Body of pancreas (tissue), 4 donors: ENCODE measurements around the gene TMEM38A. TPM values are rescaled to one million over a fixed set of nuclear protein-coding genes. Genes with fewer than 3 reads are reported as not detected.

Experiments used
- ATAC-seq: fragments of 150-250 bp; one replicate; pipeline ENCODE4 v1.9.1; 2016
- DNase-seq, 4 donors: peaks; one replicate each; pipeline ENCODE4 v3.0.0-alpha.2; 2019
- H3K27ac ChIP-seq, 4 donors: fragments of 200-600 bp; sonication (generic); 1 replicate in 3 of 4; 2 replicates in 1 of 4; pipeline versions ENCODE4 v1.5.1 to v1.6.1; 2016 to 2019; ENCODE audit warnings: mild to moderate bottlenecking in 1 of 4, mixed read lengths in 1 of 4, moderate library complexity in 1 of 4
- H3K27me3 ChIP-seq, 2 donors: fragments of 200-600 bp; sonication (generic); one replicate each; pipeline ENCODE4 v1.6.0; 2016; ENCODE audit warnings: mild to moderate bottlenecking in 1 of 2
- H3K36me3 ChIP-seq, 2 donors: fragments of 200-600 bp; sonication (generic); replicated peaks in 1 of 2; 2 replicates each; pipeline ENCODE4 v1.5.1; 2016; ENCODE audit warnings: low read depth in 2 of 2; ENCODE audit not compliant: insufficient read depth in 1 of 2
- H3K4me1 ChIP-seq: fragments of 200-600 bp; sonication (generic); one replicate; pipeline ENCODE4 v1.6.0; 2016
- H3K4me3 ChIP-seq, 2 donors: fragments of 200-600 bp; sonication (generic); 1 replicate in 1 of 2; 2 replicates in 1 of 2; pipeline ENCODE4 v1.5.1; 2016 to 2019
- H3K9me3 ChIP-seq, 3 donors: fragments of 200-600 bp; sonication (generic); 1 replicate in 2 of 3; 2 replicates in 1 of 3; pipeline ENCODE4 v1.5.1; 2016
- POLR2A ChIP-seq, 3 donors: fragments of 450-650 bp; IDR thresholded peaks; one replicate each; pipeline ENCODE4 v1.6.1; 2016; ENCODE audit warnings: antibody characterized with exemption in 3 of 3, mild to moderate bottlenecking in 2 of 3
- WGBS, 2 donors: methylation state at CpG; one replicate each; pipeline ENCODE4 v1.1.5; 2017; 5-methylcytosine and 5-hydroxymethylcytosine counted together
- intact Hi-C: fragments of 100-400 bp; cut with DNase I; formaldehyde crosslinking; loops from one replicate; pipeline ENCODE4 v1.15.1; 2023
- total RNA-seq, 2 donors: library from RNA; depleted of rRNA; stranded (reverse); fragments of >200 nt; gene quantifications; one replicate each; pipeline ENCODE4 v1.1.0, GENCODE V29; 2016
- TF ChIP-seq, protein P1 (sequence below), 7 experiments: fragments of 450-650 bp in 4 of 7; fragments of 200-600 bp in 3 of 7; sonication (generic) in 3 of 7; IDR thresholded peaks; one replicate each; pipeline ENCODE4 v1.5.1; 2016 to 2019; ENCODE audit warnings: antibody characterized with exemption in 7 of 7

The TMEM38A gene
- total RNA-seq, 2 donors from 2014 or later, result 2.9 to 3.3 TPM

DNA sequence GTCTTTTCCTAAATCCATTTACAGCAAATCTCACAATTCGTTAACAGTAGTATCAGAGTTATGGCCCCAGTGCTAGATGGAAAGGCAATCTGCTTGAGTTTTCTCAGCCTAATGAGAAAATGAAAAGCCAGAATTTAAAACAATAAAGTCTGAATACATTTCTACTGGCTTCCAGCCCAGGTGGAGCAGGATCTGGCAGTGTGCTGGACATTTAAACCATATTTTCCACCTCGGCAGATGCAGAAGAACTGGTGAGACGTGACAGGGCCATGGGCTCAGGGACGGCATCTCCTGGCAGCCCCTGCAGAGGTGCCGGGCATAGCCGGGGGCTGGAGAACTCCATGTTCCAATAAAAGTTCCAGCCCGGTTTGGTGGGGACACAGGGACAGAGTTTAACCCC, 8.1 kb upstream of the TMEM38A start:
- peaks cover 10% of the 10 kb centered on the region for H3K4me1 ChIP-seq
- peaks cover 6 to 37% of the 10 kb centered on the region in 2 donors for H3K36me3 ChIP-seq
- no peak overlapping the region for H3K27ac ChIP-seq
- 75 to 96% methylated on average over 7 of the region's 7 CpGs for whole genome bisulfite sequencing, 2 donors
- H3K9me3 ChIP-seq, result no peaks in the 10 kb centered on the region
- ATAC-seq, result no peak
- intact Hi-C loops, result no loop called here
- no peak for DNase-seq
- TF ChIP-seq, protein P1, sequence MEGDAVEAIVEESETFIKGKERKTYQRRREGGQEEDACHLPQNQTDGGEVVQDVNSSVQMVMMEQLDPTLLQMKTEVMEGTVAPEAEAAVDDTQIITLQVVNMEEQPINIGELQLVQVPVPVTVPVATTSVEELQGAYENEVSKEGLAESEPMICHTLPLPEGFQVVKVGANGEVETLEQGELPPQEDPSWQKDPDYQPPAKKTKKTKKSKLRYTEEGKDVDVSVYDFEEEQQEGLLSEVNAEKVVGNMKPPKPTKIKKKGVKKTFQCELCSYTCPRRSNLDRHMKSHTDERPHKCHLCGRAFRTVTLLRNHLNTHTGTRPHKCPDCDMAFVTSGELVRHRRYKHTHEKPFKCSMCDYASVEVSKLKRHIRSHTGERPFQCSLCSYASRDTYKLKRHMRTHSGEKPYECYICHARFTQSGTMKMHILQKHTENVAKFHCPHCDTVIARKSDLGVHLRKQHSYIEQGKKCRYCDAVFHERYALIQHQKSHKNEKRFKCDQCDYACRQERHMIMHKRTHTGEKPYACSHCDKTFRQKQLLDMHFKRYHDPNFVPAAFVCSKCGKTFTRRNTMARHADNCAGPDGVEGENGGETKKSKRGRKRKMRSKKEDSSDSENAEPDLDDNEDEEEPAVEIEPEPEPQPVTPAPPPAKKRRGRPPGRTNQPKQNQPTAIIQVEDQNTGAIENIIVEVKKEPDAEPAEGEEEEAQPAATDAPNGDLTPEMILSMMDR (IDR thresholded peaks at IDR 0.05), result no peak
- TF ChIP-seq POLR2A (IDR thresholded peaks at IDR 0.05), result no peak
- H3K27me3 ChIP-seq, result no peaks in the 10 kb centered on the region
- no peak overlapping the region for H3K4me3 ChIP-seq

GRCh38 chr19:16654140-16654539, 6.8 kb upstream of the TMEM38A start:
- TF ChIP-seq, protein P1 (IDR thresholded peaks at IDR 0.05), result no peak
- no peak for TF ChIP-seq POLR2A (IDR thresholded peaks at IDR 0.05)
- H3K36me3 ChIP-seq, result peaks cover 6 to 43% of the 10 kb centered on the region in 2 donors
- H3K27ac ChIP-seq, result no peak overlapping the region
- DNase-seq (no peak), ATAC-seq (no peak)
- WGBS, 2 donors, result 90 to 92% methylated on average over 3 of the region's 3 CpGs
- H3K4me1 ChIP-seq, result peaks cover 23% of the 10 kb centered on the region
- H3K9me3 ChIP-seq, result no peaks in the 10 kb centered on the region
- no peaks in the 10 kb centered on the region for H3K27me3 ChIP-seq
- H3K4me3 ChIP-seq, result no peak overlapping the region
- intact Hi-C loops, result no loop called here

- peaks cover 26% of the 10 kb centered on the region for H3K4me1 ChIP-seq
- 85 to 94% methylated on average over 3 of the region's 3 CpGs for WGBS, 2 donors
Measured at GRCh38 chr19:16654627-16655026, 6.3 kb upstream of the TMEM38A start.

DNA sequence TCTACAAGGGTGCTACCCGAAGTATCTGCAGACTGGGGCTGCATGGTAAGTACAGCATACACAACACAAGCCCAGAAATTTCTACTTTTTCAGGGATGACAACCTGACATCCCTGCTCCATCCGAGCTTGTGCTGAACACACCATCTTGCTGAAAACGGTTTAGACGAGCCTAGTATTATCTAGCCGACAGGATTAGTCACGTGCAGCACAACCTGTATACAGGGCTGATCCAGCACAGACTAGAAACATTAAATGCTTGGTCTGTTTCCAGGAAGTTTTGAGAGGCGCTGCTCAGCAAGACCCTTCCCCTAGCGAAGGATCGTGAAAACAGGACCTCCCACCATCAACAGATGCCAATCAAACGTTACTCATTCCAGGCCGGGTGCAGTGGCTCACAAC, 5.2 kb upstream of the TMEM38A start:
- Histone ChIP-seq H3K27me3 (no peaks in the 10 kb centered on the region), H3K4me3 (no peak overlapping the region), H3K27ac (no peak overlapping the region), H3K4me1 (peaks cover 26% of the 10 kb centered on the region), H3K9me3 (no peaks in the 10 kb centered on the region), H3K36me3 (peaks cover 6 to 40% of the 10 kb centered on the region in 2 donors)
- TF ChIP-seq POLR2A (IDR thresholded peaks at IDR 0.05), result no peak
- WGBS, 2 donors, result 79 to 83% methylated on average over 11 of the region's 11 CpGs
- DNase-seq (no peak), ATAC-seq (no peak)
- intact Hi-C loops, result no loop called here

More at GRCh38 chr19:16654627-16655026, 6.3 kb upstream of the TMEM38A start:
- H3K27ac ChIP-seq, result no peak overlapping the region
- no peak overlapping the region for H3K4me3 ChIP-seq
- TF ChIP-seq, protein P1 (IDR thresholded peaks at IDR 0.05), result no peak
- intact Hi-C loops, result no loop called here
- H3K36me3 ChIP-seq, result peaks cover 6 to 43% of the 10 kb centered on the region in 2 donors
- no peak for ATAC-seq
- DNase-seq, result no peak
- no peaks in the 10 kb centered on the region for H3K9me3 ChIP-seq
- no peaks in the 10 kb centered on the region for H3K27me3 ChIP-seq

DNA sequence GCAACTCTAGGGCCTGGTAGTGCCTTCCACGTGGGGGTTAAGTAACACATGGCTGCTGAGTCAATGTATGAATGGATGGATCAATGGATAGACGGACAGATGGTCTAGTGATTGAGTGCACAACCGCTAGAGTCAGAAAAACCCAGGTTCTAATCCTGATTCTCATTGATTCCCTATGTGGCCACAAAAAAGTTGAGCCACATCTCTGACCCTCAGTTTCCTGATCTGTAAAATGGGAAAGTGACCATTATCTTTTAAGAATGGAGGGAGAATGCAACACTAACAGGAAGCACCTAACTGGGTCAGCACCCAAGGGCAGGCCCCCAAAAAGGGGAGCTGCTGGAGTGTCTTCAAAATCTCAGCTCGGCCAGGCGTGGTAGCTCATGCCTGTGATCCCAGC, 3.6 kb upstream of the TMEM38A start:
- no peaks in the 10 kb centered on the region for H3K9me3 ChIP-seq
- 75 to 76% methylated on average over 5 of the region's 5 CpGs for WGBS, 2 donors
- intact Hi-C loops, result no loop called here
- DNase-seq, result no peak
- peaks cover 35% of the 10 kb centered on the region for H3K4me1 ChIP-seq
- no peak for ATAC-seq
- H3K4me3 ChIP-seq, result no peak overlapping the region
- no peaks in the 10 kb centered on the region for H3K27me3 ChIP-seq
- TF ChIP-seq, protein P1 (IDR thresholded peaks at IDR 0.05), result no peak
- TF ChIP-seq POLR2A (IDR thresholded peaks at IDR 0.05), result no peak
- H3K36me3 ChIP-seq, result peaks cover 4 to 32% of the 10 kb centered on the region in 2 donors
- no peak overlapping the region for H3K27ac ChIP-seq
